Raji (cell line): ENCODE data around the gene BRAF.

Experiments used
- POLR2A ChIP-seq: IDR thresholded peaks from 2 replicates; pipeline ENCODE4 v1.6.1; 2011; ENCODE audit warnings: low read depth, low read length, control low read depth; ENCODE audit not compliant: insufficient read depth

BRAF gene

GRCh38 chr7:140680886-140681285 is 243.8 kb downstream of the BRAF start:
- no peak for TF ChIP-seq POLR2A

GRCh38 chr7:140679186-140679585 is 245.5 kb downstream of the BRAF start:
- TF ChIP-seq POLR2A = no peak

GRCh38 chr7:140678816-140679130 is 246.0 kb downstream of the BRAF start:
- no peak for TF ChIP-seq POLR2A

- no peak for TF ChIP-seq POLR2A
These were observed 246.5 kb downstream of the BRAF start for GRCh38 chr7:140678081-140678815.

- TF ChIP-seq POLR2A = no peak
These were observed 247.2 kb downstream of the BRAF start for GRCh38 chr7:140677496-140677895.

- TF ChIP-seq POLR2A = no peak
These were observed 248.4 kb downstream of the BRAF start for GRCh38 chr7:140676306-140676705.

GRCh38 chr7:140675726-140676125 is 249.0 kb downstream of the BRAF start:
- no peak for TF ChIP-seq POLR2A

- TF ChIP-seq POLR2A = no peak
These were observed 249.6 kb downstream of the BRAF start for GRCh38 chr7:140674899-140675701.

GRCh38 chr7:140674356-140674800 is 250.4 kb downstream of the BRAF start:
- 0 out of 2 replicates have a peak, but pooled peaks have one; percentile 9 for TF ChIP-seq POLR2A

- no peak for TF ChIP-seq POLR2A
These were observed 251.0 kb downstream of the BRAF start for GRCh38 chr7:140673774-140674155.

GRCh38 chr7:140673063-140673773 is 251.5 kb downstream of the BRAF start:
- peak; percentile 52 for TF ChIP-seq POLR2A

GRCh38 chr7:140672382-140673062 is 252.2 kb downstream of the BRAF start, which contains the start of gene ADCK2:
Gene ADCK2 (plus strand): TSS chr7:140672945. CDS start chr7:140673331, 386 bp downstream.
- peak; percentile 56 for TF ChIP-seq POLR2A

- no peak for TF ChIP-seq POLR2A
These were observed 252.8 kb downstream of the BRAF start for GRCh38 chr7:140671966-140672365.

- no peak for TF ChIP-seq POLR2A
These were observed 254.3 kb downstream of the BRAF start for GRCh38 chr7:140670343-140670935.

- TF ChIP-seq POLR2A = no peak
These were observed 255.4 kb downstream of the BRAF start for GRCh38 chr7:140669352-140669751.
